SW 1271 (cell line): Measurements from ENCODE around the gene MLH1.
"Not testable (repeated sequence)": the region's sequence is repeated elsewhere in the genome, so short reads cannot be mapped to it uniquely, and the experiment has no call there.

Experiments
- DNase-seq, 2 experiments: peaks; one replicate each; lab custom pipeline; 2025; lab: John Stamatoyannopoulos, UW

The MLH1 gene

GRCh38 chr3:36993326-36994283, at the start of gene MLH1:
Gene MLH1, plus strand, starts transcription at chr3:36993518. Its CDS starts 30 bp downstream, at chr3:36993548.
- DNase-seq = no peak

DNA sequence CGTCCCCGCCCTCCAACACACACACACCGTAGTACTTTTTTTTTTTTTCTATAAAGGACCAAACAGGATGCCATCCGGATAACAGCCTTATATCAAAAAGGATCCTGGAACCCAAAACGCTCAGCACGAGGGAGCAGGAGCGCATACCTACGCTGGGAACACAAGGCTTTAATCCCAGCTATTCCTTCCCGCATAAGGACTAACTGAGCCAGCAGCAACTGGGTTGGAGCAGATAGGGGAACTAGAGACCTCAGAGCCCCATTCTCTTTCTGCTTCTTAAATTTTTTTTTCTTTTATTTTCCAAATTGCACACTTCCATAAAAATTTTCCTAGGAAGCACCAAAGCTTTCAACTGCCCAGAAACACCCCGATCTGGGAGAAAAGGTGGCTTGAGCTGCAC, 49.7 kb upstream of the MLH1 start:
- no peak for DNase-seq

- DNase-seq = no peak
Measured at GRCh38 chr3:36944012-36944640, 49.2 kb upstream of the MLH1 start.

DNA sequence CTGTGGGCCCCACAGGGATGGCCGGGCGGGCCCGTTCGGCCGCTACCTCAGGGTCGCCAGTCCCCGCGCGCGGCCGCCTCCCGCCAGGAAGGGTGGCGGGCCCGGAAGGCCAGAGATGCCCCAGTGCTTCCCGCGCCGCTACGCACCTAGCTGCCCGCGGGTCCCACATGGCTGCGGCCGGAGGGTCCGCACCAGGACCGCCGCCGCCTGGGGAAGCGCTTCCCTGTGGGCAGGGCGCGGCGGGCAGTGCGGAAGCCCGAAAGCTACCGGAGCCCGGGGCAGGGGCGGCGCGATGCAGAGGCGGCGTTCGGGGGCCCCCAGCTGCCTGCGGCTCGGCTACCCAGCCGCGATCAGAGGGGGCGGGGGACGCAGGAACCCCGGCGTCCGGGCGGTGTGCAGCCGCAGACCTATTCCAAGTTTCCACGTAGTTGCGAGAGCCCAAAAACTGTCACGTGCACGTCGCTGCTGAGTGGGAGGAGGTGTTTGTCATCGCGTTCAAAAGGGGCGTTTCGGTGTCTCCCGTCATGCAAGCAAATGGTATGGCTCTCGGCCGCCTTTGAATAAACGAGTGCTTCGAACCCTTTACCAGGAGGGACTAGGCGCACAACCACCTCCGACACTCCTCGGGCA, 48.6 kb upstream of the MLH1 start, which contains the start of gene TRANK1:
Gene TRANK1, minus strand, starts transcription at position 414 of the 630 bp plus-strand sequence. Its CDS starts 245 bp downstream, at position 169.
- no peak for DNase-seq

GRCh38 chr3:36945333-36945980, 47.9 kb upstream of the MLH1 start:
- DNase-seq = no peak

- not testable (repeated sequence) for DNase-seq
Measured at GRCh38 chr3:36947814-36948213, 45.5 kb upstream of the MLH1 start.

DNA sequence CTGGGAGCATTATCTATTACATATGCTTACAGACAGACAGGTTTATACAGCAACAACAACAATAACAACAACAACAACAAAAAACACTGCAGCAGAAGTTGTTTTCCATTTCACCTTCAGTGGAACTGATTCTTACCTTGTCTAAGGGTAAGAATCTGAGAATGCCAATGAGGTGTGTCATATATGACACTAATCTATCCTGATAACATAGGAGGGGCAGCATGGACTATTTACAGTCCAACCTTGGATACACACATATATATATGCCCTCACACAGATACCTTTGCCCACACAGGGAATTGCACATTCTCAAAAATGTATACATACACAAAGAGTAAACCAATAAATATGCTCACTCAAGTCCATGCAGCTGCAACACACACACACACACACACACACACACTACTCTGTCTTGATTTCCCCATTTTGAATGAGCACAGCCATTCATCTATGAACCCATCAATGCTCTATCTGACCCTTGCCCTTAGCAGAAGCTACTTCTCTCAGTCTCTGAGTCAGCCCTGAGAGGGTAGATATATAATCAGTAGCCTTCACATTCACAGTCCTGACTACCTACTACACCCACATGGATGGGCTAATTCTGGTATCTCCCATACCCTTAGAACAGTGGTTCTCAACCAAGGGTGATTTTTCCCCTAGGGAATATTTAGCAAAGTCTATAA, 38.7 kb upstream of the MLH1 start:
- DNase-seq = peak in 1 of 2 experiments; percentile 15

GRCh38 chr3:36956155-36956554, 37.2 kb upstream of the MLH1 start:
- no peak for DNase-seq

DNA sequence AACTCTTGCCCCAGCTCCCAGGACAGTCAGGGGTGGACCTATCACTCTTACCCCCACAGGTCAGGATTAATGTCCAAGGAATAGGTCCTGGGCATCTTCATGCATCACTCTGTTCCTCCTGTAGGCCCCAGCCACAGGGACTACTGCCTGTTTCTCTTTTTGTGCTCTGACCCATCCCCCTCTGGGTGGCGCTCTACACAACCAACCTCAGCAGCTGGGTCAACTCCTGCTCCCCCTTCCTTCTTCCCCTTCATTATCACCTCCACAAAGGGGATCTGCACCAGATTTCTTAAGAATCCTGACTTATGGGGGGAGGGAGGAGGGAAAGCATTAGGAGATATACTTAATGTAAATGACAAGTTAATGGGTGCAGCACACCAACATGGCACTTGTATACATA, 36.3 kb upstream of the MLH1 start:
- DNase-seq = no peak

DNA sequence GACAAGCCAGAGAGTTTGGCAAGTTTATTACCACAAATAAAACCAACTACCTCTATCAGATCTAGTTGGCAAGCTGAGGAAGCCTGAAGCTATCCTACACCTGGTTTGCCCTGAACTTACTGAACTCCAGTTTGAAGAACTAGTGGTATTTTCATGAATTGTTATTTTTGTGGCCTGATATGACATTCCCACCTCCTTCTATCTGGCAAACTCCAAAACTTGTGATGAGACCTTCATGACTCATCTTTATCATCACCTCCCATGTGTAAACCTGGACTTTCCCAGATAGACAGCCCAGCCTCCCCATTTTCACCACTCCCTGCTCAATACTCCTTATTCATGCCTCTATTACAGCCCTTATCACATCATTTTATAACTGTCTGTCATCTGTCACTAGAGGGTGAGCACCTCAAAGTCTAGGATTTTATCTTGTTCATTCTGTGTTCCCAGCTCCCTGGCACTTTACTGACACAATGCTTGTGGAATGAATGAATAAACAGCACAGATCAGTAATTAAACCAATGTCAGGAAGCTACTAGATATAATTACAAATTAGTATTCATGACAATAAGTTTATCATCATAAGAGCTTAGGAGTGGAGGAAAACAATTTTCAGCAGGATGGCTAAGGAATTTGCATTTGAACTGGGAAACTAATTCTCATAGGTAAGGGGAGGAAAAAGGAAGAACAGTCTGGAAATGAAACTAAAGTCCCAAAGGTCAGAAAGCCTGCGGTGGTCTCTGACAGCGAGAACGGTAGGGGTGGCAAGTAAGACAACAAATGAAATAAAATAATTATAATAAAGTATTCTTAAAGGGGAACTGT, 35.2 kb upstream of the MLH1 start:
- peak in 1 of 2 experiments; percentile 55 for DNase-seq

DNA sequence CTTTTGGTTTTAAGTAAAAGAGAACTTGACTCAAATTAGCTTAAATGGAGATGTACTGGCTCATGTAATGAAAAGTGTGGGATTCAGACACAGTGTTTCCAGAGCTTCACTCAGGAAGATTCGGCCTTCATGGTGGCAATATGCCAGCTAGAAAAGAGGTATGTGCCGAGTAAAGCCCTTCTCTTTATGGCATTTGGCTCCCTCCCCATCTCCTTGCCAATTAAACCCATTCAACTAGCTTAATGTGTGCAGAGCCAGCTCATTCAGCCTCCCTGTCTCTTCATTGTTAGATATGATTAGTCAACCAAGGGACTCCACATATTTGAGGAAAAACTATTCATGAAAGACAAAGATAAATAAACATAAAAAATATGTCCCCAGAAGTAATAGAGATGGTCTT, 33.5 kb upstream of the MLH1 start:
- DNase-seq = no peak

- no peak for DNase-seq
Measured at GRCh38 chr3:36960502-36960901, 32.8 kb upstream of the MLH1 start.

DNA sequence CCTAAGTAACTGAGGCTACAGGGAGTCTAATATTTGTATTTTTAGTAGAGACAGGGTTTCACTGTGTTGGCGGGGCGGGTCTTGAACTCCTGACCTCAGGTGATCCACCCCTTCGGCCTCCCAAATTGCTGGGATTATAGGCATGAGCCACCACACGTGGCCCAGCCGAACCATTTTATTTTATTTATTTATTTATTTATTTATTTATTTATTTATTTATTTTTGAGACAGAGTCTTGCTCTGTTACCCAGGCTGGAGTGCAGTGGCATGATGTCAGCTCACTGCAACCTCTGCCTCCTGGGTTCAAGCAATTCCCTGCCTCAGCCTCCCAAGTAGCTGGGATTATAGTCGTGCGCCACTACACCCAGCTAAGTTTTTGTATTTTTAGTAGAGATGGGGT, 30.3 kb upstream of the MLH1 start:
- not testable (repeated sequence) for DNase-seq

- no peak for DNase-seq
Measured at GRCh38 chr3:36964331-36964730, 29.0 kb upstream of the MLH1 start.

GRCh38 chr3:36964817-36965216, 28.5 kb upstream of the MLH1 start:
- DNase-seq = no peak

- DNase-seq = no peak
Measured at GRCh38 chr3:36965440-36965839, 27.9 kb upstream of the MLH1 start.

DNA sequence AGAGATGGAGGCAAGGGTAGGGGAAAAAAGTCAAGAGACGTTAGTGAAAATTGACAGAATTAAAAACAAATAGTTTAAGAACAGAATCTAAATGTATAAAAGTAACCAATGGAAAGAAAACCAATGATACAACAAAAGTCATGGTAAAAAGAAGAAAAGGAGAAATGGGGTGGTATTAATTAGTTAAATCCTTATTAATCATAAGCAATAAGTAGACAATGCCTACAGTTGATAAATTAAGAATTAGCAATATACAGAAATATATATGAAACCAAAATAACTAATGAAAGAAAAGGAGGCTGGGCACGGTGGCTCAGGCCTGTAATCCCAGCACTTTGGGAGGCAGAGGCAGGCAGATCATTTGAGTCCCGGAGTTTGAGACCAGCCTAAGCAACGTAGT, 24.2 kb upstream of the MLH1 start:
- no peak for DNase-seq

- peak in 1 of 2 experiments; percentile 25 for DNase-seq
Measured at GRCh38 chr3:36969540-36970432, 23.5 kb upstream of the MLH1 start.

DNA sequence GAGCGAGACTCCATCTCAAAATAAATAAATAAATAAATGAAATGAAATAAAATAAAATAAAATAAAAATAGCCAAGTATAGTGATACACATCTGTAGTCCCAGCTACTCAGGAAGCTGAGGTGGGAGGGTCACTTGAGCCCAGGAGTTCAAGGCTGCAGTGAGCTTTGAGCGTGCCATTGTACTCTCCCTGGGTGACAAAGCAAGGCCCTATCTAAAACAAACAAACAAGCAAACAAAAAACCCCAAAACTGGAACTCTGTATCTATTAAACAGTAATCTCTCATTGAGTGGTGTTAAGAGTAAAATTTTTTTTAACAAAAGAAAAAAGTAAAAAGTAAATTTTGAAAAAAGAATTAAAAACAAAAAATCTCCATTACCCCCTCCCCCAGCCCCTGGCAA, 21.2 kb upstream of the MLH1 start:
- DNase-seq = no peak

GRCh38 chr3:36973139-36973538, 20.2 kb upstream of the MLH1 start:
- DNase-seq = no peak
